Central memory CD4-positive, alpha-beta T cell (primary cell): ENCODE measurements around the gene BIK.

Experiments used
- DNase-seq: peaks from one replicate; pipeline ENCODE4 v3.0.0; 2022

Gene BIK

DNA sequence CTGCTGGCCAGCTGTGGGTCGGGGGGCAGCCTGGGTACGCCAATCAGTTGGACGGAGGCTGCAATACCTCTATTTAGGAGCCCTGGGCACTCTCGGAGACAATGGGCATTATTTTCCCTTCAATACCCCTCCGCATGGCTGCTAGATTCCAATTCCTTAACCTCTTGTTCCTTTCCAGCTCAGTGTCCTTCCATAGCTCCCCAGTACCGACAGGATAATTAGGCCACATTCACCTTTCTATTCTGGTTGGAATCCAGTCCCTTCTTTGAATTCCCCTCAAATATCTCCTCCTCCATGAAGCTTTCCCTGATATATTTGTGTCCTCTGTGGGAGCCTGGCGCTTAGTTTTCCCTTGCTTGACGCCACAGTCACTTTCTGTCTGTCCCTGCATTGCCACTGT lies 4.2 kb upstream of the BIK start:
- DNase-seq, result no peak

DNA sequence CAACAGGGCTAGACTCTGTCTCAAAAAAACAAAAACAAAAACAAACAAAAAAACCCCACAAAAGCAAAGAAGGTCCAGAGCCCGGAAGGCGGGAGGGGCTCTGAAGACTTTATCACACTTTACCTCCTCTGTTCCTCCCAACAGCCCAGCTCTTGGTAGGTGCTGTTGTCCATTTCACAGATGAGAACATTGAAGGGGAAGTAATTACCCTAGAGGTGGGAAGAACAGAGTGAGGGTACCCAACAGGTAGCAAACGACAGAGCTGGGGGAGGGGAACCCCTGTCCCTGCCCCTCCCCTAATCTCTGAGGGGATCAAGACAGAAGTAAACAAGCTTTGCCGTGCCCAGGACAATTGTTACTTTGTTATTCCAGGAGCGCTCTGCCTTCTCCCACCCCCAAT lies 1.0 kb upstream of the BIK start:
- no peak for DNase-seq

DNA sequence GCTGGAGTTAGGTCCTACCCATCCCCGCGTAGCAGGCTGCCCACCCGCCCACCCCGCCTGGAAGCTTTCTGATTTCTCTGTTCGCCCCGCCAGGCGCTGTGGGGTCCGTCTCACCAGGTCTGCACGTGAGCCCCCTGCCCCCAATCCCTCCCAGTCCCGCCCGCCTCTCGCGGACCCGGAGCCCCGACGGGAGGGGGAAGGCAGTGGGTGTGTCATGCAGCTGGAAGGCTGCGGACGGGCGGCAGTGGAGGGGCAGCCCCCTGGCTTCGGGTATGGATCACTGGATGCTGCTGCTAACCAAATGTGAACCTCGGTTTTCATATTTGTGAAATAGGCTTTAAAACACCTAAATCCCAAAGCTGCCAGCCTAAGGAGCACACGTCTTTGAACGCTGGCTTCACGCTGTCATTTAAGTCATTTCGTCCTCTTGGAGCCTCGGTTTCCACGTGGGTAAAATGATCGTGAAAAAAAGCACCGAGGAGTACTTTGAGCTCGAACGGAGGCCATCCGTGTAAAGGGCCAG lies 568 bp upstream of the BIK start:
- DNase-seq, result no peak

DNA sequence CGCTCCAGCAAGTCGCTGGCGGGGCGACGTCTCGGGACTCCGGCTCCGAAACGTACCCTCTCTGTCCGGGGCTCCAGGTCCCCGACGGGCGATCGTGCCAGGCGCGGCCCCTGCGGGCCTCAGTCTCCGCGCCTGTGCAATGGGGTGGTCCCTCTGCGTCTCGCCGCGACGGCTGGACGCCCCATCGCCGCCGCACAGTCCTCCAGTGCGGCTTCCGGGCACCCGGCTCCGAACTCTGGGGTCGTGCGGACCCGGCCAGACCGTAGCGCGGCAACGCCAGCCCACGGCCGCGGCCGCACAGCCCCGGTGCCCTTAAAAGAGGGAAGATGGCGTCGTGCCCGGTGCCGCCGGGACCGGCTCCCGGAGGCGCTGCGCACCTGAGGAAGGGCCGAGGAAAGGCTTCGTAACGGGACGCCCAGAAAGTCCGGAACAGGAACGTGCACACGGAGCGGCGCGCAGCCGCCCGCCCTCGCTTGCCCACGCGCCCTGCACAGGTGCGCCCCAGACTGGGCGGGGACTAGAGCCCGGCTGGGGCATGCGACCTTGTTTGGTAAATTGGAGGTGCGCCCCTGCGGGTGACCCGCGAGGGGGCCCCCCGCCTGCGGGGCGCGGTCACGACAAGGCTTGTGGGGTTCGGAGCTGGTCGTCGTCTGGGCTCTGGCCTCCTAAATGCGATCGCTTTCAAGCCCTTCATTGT lies 525 bp downstream of the BIK start:
- peak; percentile 51 for DNase-seq

DNA sequence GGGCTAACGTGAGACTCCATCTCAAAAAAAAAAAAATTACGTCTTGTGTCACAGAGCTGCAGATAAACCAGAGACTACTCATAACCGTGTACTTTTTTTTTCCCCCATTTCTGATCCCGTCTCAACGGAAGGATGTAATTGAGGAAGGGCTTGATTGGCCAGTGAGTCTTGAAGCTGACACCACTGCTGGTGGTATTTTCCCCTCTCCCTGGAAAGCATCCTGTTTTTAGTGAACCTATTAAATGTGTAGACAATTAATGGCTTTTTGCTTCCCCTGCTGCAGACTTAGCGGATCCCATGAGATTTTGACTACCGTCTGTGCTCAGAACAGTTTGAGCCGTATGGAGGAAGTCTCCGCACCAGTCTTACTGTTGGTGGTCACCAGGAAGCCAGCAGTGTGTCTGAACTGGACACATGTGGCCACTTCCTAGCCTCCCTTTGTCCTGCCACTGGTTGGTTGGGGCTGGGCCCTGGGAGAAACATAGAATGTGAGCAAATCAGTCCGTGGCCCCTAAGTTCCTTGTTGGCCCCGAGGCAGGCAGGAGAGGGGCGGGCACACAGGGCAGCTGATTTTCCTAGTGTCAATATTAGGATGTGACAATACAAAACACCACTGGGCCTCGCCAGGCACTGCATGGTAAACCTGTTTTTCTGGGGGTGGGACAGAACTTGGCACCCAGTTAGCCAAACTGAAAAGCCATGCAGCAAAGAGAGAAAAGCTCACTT lies 3.1 kb downstream of the BIK start:
- DNase-seq, result no peak

DNA sequence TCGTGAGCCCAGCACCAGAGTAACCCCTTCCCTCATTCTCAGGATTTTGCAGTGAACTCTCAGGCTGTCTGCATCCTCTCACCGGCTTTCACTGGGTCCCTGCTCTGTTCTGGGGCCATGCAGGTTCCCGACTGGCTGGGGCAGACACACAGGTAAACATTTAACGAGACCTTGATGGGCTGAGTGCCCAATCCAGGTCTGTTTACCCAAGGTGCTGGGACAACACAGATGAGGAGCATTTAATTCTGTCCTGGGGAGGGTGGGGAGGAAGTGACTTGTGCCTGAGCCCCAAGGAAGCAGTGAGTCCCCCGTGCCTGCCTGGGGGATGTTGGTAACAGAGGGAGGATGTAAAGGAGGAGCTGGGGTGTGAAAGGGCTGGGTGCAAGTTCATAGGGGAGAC lies 4.4 kb downstream of the BIK start:
- DNase-seq, result no peak

DNA sequence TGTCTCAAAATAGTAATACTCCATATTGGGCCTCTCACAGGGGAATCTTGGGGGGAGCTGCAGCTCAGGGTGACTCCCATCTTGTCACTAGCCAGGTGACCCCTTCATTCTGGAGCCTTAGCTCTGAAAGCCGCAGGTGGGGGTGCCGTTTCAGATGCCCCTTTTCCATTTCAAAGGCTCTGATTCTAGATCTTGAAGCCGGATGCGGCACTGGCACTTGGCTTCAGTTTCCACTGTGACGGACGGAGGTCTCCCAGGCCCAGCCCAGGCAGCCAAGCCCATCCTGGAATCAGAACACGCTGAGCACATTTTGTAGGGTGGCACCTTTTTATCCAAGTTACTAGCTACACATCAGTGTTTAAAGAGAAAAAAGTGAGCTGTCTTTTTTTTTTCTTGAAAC lies 6.4 kb downstream of the BIK start:
- DNase-seq, result no peak

DNA sequence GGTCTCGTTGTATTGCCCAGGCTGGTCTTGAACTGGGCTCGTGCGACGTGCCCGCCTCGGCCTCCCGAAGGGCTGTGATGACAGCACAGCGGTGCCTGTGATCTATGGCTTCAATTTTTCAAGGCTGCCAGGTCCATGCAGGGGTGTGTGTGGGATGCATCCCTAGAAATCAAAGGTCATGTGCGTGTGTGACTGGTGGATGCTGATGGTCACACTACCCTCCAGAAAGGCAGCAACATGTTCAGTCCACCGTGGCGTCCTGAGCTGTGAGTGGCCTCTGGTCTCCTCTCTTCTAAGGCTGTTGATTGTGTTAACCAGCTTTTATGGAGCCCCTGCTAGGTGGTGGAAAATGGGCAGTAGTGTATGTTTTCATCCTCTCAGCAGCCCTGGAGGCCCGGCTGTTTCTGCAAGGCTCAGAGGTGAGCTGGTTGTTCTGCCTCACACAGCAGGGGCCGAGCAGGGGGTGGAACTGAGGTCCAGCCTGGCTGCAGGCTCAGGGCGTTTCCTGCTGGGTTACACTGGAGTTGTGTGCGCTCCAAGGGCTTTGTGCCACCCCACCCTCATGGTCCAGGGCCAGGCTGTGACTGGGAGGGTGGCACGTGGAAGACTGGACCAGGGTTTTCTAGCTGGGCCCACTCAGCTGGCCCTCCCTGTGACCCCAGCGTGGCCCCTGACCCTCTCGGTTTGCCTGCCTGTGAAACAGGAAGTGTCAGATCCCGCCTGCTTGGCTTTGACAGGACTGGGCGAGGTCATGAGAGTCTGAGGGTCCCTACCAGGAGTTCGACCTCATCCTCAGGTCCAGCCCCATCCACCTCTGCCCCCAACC lies 7.7 kb downstream of the BIK start:
- no peak for DNase-seq

DNA sequence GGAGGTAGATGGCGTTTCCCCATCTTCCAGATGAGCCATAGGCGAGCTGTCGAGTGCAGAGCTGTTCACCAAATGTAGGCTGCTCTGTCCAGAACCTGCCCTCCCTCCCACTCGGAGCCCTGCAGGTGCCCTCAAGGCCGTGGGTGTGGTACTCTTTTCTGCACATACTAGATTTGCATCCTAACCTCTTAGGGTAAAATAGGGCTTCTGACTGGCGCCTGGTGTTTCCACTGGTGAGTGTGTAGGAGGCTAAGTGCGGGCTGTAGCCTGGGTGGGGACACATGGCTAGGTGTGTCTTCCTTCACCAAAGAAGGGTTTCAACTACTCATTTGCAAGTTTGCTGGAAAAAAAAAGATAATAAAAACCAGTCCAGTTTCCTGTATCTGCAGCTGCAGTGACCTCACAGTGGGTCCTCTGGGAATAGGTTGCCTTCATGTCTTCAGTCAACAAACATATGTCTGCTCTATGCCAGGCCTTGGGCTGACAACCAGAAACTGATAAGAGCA lies 8.5 kb downstream of the BIK start:
- DNase-seq, result no peak

DNA sequence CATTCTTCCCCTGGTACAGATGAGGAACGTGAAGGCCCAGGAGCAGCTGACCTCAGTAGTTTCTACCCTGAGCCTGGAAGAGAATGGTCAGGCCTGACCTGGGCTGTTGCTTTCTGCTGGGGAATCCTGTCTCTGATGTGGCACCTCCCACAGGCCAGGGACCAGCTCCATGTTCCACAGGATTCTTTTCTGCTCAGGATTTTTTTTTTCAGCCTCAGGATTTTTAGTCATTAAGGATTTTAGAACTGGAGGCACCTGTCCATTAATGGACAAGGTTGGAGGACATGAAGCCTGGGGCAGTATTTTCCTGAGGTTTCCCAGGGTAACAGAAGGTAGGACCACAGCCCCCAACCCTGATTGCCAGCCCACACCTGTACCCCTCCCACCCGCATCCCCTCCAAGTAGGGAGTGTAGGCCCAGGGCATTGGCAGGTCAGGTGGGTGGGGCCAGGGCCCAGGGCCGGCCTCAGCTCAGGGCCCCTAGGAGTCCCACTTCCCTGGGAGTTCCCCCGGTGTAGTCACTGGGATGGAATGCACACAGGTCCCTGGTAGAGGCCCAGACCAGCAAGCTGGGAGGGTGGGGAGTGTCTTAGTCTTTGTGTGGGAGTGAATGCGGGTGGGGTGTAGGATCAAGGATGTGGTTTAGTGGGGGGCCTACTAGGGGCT lies 16.1 kb downstream of the BIK start:
- no peak for DNase-seq

DNA sequence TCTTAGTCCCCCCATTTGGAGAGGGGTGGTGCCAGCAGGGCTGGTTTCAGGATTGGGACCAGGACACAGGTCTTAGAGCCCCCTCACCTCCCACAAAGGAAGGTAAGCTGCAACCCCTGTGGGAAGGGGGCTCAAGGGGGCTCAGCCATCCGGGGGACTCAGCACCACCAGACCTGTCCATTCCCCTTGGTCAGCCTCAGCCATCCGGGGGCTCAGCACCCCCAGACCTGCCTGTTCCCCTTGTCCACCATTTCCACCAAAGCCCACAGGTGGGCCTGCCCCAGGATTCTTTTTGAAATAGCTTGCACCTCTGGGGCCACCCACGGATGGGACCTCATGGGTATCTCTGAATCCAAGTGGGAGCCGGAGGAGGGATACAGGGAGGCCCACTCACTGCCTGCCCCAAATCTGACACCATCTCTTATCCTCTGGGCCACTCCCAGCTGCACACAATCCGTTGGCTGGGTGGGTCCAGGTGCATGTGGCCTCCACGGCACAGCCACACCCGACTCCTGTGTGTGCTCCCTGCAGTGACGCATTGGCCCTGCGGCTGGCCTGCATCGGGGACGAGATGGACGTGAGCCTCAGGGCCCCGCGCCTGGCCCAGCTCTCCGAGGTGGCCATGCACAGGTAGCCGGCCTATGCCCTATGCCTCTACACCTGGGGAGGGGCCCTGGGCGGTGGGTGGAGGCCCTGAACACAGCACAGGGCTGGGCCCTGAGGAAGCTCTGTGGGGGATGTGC lies 16.8 kb downstream of the BIK start:
- no peak for DNase-seq

DNA sequence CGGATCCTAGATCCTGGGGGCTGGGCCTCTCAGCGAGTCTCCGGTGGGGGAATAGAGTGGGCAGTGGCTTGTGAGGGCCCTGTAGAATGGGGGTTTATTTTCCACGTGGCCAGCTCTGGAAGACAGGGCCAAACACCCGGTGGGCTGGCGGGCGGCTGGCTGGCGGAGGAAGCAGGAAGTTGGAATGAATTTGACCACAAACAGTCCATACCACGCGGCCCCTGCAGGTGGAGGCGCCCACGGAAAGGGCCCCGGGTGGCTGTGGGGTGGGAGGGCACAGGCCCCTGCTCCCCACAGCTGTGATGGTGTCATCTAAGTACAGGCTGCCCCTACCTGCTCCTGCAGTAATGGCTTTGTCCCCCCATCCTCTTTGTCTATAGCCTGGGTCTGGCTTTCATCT lies 17.6 kb downstream of the BIK start:
- DNase-seq, result no peak

DNA sequence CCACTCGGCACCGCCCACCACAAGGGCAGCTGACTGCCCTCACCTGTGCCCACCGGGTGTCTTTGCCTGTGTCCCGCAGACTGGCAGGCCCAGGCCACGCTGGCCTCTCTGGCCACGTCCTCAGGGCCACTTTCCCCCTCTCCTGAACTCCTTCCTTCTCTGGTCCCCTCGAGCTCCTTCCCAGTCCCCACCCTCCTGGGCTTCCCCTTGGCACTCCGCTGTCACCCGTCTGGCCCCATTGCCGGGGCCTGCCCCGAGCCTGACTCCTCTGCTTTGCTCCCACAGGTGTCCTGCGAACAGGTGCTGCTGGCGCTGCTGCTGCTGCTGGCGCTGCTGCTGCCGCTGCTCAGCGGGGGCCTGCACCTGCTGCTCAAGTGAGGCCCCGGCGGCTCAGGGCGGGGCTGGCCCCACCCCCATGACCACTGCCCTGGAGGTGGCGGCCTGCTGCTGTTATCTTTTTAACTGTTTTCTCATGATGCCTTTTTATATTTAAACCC lies 18.4 kb downstream of the BIK start:
- no peak for DNase-seq

DNA sequence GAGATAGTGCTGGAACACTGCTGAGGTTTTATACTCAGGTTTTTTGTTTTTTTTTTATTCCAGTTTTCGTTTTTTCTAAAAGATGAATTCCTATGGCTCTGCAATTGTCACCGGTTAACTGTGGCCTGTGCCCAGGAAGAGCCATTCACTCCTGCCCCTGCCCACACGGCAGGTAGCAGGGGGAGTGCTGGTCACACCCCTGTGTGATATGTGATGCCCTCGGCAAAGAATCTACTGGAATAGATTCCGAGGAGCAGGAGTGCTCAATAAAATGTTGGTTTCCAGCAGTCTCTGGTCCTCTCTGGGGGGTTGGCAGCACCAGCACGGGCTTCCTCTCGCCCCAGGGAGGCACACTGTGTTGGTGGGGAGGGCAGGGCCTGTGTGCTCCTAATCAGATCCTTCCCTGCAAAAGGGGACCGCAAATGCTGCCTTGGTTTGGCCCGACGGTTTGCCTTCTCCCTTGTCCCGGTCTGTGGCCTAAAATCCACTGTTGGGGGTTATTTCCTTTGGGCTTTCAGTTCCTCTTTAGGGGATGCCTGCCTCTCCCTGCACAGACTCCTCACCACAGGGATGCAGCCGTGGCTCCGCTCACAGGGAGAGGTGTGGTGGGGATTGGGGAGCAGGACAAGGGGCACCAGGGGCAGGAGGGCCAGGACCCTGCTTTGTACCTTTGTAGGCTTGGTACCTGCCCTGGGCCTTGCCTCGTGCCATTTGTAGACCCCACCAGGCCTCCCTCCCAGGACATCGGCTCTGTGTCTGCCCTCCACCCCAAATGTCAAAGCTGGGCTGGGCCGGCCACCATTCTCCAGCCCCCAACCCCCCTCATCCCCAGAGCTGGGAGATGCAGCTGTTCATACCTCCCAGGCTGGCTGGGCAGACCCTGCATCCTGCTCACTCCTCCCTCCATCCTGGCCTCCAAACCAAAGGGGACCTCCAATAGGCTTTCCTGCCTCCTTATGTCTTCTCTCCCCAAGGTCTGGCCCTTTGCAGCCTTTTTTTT lies 19.2 kb downstream of the BIK start:
- no peak for DNase-seq

DNA sequence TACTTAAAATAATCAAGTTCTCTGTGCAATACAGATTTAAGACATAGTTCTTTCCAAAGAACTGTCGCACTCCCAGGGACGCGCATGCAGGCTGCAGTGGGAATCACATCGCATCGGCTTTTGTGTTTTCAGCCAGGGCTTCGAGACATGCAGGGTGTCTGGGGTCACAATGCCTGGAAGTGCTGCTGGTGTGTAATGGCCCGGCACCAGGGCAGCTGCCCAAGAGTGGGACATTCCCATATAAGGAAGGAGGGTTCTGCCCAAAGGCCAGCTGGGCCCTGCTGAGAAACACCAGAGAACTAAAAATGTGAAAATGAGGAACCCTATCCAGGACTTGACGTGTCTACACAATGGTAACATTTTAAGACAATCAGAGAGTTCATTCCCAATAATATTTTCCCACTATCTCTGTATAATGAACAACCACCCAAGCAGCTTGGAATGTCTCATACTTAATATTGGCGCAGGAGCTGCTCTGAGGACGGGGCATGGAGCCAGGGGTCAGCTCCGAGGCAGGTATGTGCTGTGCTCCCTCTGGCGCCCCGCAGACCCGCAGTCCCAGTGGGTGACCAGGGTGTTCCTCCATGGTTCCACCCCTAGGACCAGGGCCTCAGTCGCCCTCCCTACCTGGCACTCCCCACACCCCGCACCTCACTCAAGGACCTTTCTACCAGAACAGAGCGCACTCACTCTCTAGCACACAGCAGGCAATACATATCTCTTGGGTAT lies 21.4 kb downstream of the BIK start:
- DNase-seq, result no peak

DNA sequence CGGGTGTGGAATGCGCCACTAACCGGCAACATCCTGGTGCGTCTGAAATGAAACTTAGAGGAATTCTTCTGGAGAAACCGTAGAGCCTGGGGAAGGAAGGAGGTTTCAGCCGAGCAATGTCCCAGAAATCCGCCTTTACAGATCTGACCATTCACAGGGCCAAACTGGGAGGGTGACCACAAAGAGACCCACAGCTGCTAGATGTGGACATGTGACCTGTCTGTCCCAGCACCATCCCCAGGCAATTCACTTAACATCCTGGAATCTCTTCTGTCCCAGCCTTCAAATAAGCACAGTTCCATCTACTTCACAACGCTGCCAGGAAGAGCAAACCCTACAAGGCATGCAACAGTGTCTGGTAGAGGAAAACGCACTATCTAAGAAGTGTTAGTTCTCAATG lies 22.9 kb downstream of the BIK start:
- DNase-seq, result no peak

DNA sequence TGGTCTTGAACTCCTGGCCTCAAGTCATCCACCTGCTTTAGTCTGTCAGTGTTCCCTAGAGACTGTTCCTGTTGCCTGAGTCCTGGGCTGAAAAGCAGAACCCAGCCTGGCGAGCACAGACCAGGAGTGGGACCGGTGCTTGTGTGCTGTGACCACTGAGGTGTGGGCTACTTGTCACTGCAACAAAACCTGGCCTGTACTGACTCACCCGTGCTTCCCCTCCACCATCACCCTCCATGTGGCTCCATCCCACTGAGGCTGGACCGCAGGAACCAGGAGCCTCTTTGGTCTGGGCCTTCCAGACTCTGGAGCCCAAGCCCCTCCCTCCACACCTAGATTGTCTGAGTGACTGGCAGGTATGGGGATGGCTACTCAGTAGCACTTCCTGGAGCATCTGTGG lies 24.0 kb downstream of the BIK start:
- DNase-seq, result no peak

DNA sequence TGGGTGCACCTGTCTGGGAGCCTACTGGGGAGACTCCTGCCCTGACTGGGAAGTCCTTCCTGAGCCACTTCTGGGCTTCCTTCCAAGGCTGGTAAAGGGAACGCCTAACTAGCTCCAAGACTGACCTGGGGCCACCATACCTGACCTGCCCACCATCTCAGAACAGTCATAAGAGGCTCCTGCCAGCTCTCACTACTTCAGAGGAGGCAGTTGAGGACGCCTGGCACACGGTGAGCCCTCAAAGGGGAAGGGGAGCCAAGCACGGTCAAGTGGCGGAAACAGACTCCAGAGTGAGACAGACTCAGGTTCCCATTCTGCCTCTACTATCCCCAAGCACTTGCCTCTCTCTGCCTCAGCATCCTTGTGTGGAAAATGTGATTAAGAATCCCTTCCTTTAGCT lies 25.0 kb downstream of the BIK start:
- DNase-seq, result no peak

DNA sequence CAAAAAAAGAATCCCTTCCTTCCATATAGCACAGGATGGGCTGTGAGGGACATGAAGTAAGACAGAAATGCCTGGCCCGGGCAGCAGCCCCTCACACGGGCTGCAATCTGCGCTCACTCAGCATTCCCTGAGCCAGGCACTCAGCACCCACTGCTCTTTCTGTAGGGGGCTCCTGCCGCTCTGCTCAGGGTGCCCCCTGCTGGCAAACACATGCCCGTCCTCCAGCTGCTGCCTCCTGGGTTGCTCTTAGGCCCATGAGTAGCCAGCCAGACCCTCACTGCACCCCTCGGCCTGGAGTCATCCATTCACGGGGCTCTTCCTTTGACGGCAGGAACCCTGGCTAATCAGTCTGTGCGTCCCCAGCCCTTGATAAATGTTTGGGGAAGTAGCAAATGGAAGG lies 25.7 kb downstream of the BIK start:
- DNase-seq, result peak; percentile 14

DNA sequence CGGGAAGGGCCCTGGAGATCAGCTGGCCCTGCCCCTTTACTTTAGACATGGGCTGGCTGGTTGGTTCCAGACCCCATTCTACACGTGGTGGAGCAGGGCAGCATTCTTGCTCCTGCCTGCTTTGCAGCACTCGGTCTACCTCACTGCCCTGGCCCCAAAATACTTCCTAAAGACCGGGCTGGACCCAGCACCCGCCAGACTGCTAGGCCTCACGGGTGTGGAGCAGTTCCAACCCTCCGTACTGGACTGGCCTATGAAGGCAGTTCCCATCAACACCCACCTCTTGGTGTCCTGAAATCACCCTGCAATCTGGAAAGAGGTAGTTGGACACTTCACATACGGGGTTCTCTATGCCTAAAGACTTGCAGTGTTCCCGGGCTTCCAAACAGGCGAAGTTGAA lies 26.3 kb downstream of the BIK start:
- no peak for DNase-seq
